Muscle of leg (tissue), 11 donors: ENCODE data around the gene SSTR3. TPM values are rescaled to one million over a fixed set of nuclear protein-coding genes. Genes with fewer than 3 reads are reported as not detected.
A peak's percentile ranks its signal among the peaks of the same experiment; 100 is the strongest.

Experiments used
- DNase-seq: peaks from one replicate; pipeline ENCODE4 v3.0.0; 2013
- H3K27ac ChIP-seq: one replicate; pipeline ENCODE4 v1.5.1; 2013; ENCODE audit warnings: mild to moderate bottlenecking, low read length, control low read depth
- H3K27me3 ChIP-seq: one replicate; pipeline ENCODE4 v1.6.1; 2013; ENCODE audit warnings: low read length; ENCODE audit not compliant: control insufficient read depth, insufficient read depth
- H3K36me3 ChIP-seq: one replicate; pipeline ENCODE4 v1.6.1; 2013; ENCODE audit warnings: low read length; ENCODE audit not compliant: control insufficient read depth, insufficient read depth
- H3K4me1 ChIP-seq: one replicate; pipeline ENCODE4 v1.6.1; 2013; ENCODE audit warnings: low read length; ENCODE audit not compliant: control insufficient read depth, insufficient read depth
- H3K4me3 ChIP-seq: one replicate; pipeline ENCODE4 v1.5.1; 2013; ENCODE audit warnings: low read length, control low read depth
- H3K9me3 ChIP-seq: replicated peaks from 2 replicates; pipeline ENCODE4 v1.6.1; 2013; ENCODE audit warnings: low read depth, low read length; ENCODE audit not compliant: control insufficient read depth
- whole genome bisulfite sequencing: methylation state at CpG from one replicate; pipeline ENCODE4 v1.1.5; 2013; ENCODE audit warnings: missing lambda C conversion rate; ENCODE audit not compliant: insufficient coverage; 5-methylcytosine and 5-hydroxymethylcytosine counted together
- polyA plus RNA-seq, 8 donors: library from polyadenylated mRNA; unstranded; fragments of 120-200 nt; gene quantifications; one replicate each; pipeline versions ENCODE4 v1.2.1 to v1.2.3, GENCODE V29; 2013; ENCODE audit warnings: inconsistent platforms in 1 of 8, low replicate concordance in 1 of 8; ENCODE audit not compliant: insufficient read length in 8 of 8, insufficient read depth in 1 of 8
- total RNA-seq: library from RNA; stranded (reverse); fragments of 120-200 nt; gene quantifications from one replicate; pipeline ENCODE4 v1.2.4, GENCODE V29; 2013

Gene SSTR3
- total and polyA plus RNA-seq, 9 donors, result 0.04 TPM; not detected in 8

GRCh38 chr22:37193629-37194191 is 18.6 kb downstream of the SSTR3 start:
- peak; percentile 74 for DNase-seq
- Histone ChIP-seq H3K27ac (peak overlapping the region; percentile 44), H3K4me1 (peaks cover 30% of the 10 kb centered on the region), H3K9me3 (no peaks in the 10 kb centered on the region), H3K36me3 (no peaks in the 10 kb centered on the region), H3K4me3 (no peak overlapping the region), H3K27me3 (no peaks in the 10 kb centered on the region)
- WGBS, result 12% methylated on average over 3 of the region's 10 CpGs

GRCh38 chr22:37192741-37193140 is 19.5 kb downstream of the SSTR3 start:
- Histone ChIP-seq H3K4me1 (peaks cover 32% of the 10 kb centered on the region), H3K27ac (no peak overlapping the region), H3K9me3 (no peaks in the 10 kb centered on the region), H3K36me3 (no peaks in the 10 kb centered on the region), H3K4me3 (no peak overlapping the region), H3K27me3 (no peaks in the 10 kb centered on the region)
- DNase-seq, result no peak
- WGBS, result no CpG with 5 or more reads among the region's 1 CpG

- no peak for DNase-seq
- H3K27me3 ChIP-seq, result no peaks in the 10 kb centered on the region
- no peak overlapping the region for H3K27ac ChIP-seq
- WGBS, result 80% methylated on average over 1 of the region's 2 CpGs
- no peaks in the 10 kb centered on the region for H3K9me3 ChIP-seq
- no peaks in the 10 kb centered on the region for H3K36me3 ChIP-seq
- peaks cover 32% of the 10 kb centered on the region for H3K4me1 ChIP-seq
- H3K4me3 ChIP-seq, result no peak overlapping the region
Measured at GRCh38 chr22:37192204-37192603, 20.1 kb downstream of the SSTR3 start.

- no CpG with 5 or more reads among the region's 4 CpGs for WGBS
Measured at GRCh38 chr22:37190262-37190780, 22.0 kb downstream of the SSTR3 start.

GRCh38 chr22:37188901-37189466 is 23.3 kb downstream of the SSTR3 start:
- peak; percentile 78 for DNase-seq
- WGBS, result 40% methylated on average over 1 of the region's 2 CpGs
- peak overlapping the region; percentile 94 for H3K27ac ChIP-seq
- H3K36me3 ChIP-seq, result peaks cover 3% of the 10 kb centered on the region
- no peaks in the 10 kb centered on the region for H3K9me3 ChIP-seq
- H3K4me3 ChIP-seq, result no peak overlapping the region
- no peaks in the 10 kb centered on the region for H3K27me3 ChIP-seq
- peaks cover 36% of the 10 kb centered on the region for H3K4me1 ChIP-seq

More at GRCh38 chr22:37190262-37190780, 22.0 kb downstream of the SSTR3 start:
- no peak overlapping the region for H3K27ac ChIP-seq
- no peak for DNase-seq
- H3K9me3 ChIP-seq, result no peaks in the 10 kb centered on the region
- H3K36me3 ChIP-seq, result no peaks in the 10 kb centered on the region
- H3K4me3 ChIP-seq, result no peak overlapping the region
- H3K27me3 ChIP-seq, result no peaks in the 10 kb centered on the region
- H3K4me1 ChIP-seq, result peaks cover 30% of the 10 kb centered on the region

- Histone ChIP-seq H3K27ac (peak within 1 kb of the TSS; percentile 94), H3K4me3 (peak within 1 kb of the TSS; percentile 50), H3K4me1 (peaks cover 38% of the 10 kb centered on the region), H3K27me3 (no peaks in the 10 kb centered on the region), H3K36me3 (peaks cover 3% of the 10 kb centered on the region), H3K9me3 (no peaks in the 10 kb centered on the region)
- 22% methylated on average over 11 of the region's 17 CpGs for WGBS
- peak; percentile 90 for DNase-seq
Measured at GRCh38 chr22:37187891-37188761, 24.2 kb downstream of the SSTR3 start, which contains the start of gene C1QTNF6. TSS of gene C1QTNF6 (minus strand) at chr22:37188247. CDS start at chr22:37188213, 34 bp downstream.

GRCh38 chr22:37187552-37187890 is 24.8 kb downstream of the SSTR3 start:
- Histone ChIP-seq H3K4me1 (peaks cover 38% of the 10 kb centered on the region), H3K27ac (peak overlapping the region; percentile 94), H3K27me3 (no peaks in the 10 kb centered on the region), H3K9me3 (no peaks in the 10 kb centered on the region), H3K36me3 (peaks cover 4% of the 10 kb centered on the region), H3K4me3 (peak overlapping the region; percentile 50)
- WGBS, result 1% methylated on average over 5 of the region's 5 CpGs
- DNase-seq, result peak; percentile 43

GRCh38 chr22:37186997-37187522 is 25.2 kb downstream of the SSTR3 start:
- Histone ChIP-seq H3K36me3 (peaks cover 7% of the 10 kb centered on the region), H3K27me3 (no peaks in the 10 kb centered on the region), H3K4me3 (peak overlapping the region; percentile 50), H3K4me1 (peaks cover 38% of the 10 kb centered on the region), H3K27ac (peak overlapping the region; percentile 94), H3K9me3 (no peaks in the 10 kb centered on the region)
- DNase-seq, result peak; percentile 40
- WGBS, result 87% methylated on average over 3 of the region's 4 CpGs

GRCh38 chr22:37186228-37186996 is 25.9 kb downstream of the SSTR3 start:
- Histone ChIP-seq H3K27ac (peak overlapping the region; percentile 94), H3K27me3 (no peaks in the 10 kb centered on the region), H3K36me3 (peaks cover 12% of the 10 kb centered on the region), H3K4me3 (peak overlapping the region; percentile 50), H3K9me3 (no peaks in the 10 kb centered on the region), H3K4me1 (peaks cover 38% of the 10 kb centered on the region)
- peak; percentile 91 for DNase-seq
- 78% methylated on average over 4 of the region's 9 CpGs for WGBS
